ENCODE data around the gene AIG1.
"Not testable (repeated sequence)": the region's sequence is repeated elsewhere in the genome, so short reads cannot be mapped to it uniquely, and the experiment has no call there.

The AIG1 gene

GRCh38 chr6:143298071-143298470 lies 237.4 kb downstream of the AIG1 start:
- DNase-seq (ENCODE audit: insufficient read length) = no peak
- no peak for FAIRE-seq
- no peak for TF ChIP-seq POLR2AphosphoS5 (IDR thresholded peaks at IDR 0.05; ENCODE audit: low read depth, low read length)
- no peak for TF ChIP-seq TAF1 (IDR thresholded peaks at IDR 0.05; ENCODE audit: borderline replicate concordance, low read depth, low read length)
- no peak for TF ChIP-seq POLR2A (IDR thresholded peaks at IDR 0.05; ENCODE audit: low read depth, low read length)

- TF ChIP-seq POLR2A (IDR thresholded peaks at IDR 0.05; ENCODE audit: low read depth, low read length) = no peak
- TF ChIP-seq POLR2AphosphoS5 (IDR thresholded peaks at IDR 0.05; ENCODE audit: low read depth, low read length) = no peak
- no peak for TF ChIP-seq TAF1 (IDR thresholded peaks at IDR 0.05; ENCODE audit: borderline replicate concordance, low read depth, low read length)
- DNase-seq (ENCODE audit: insufficient read length) (peak; percentile 15), FAIRE-seq (peak; percentile 82)
Observed at GRCh38 chr6:143299253-143300166, 238.8 kb downstream of the AIG1 start.

- TF ChIP-seq POLR2AphosphoS5 (IDR thresholded peaks at IDR 0.05; ENCODE audit: low read depth, low read length) = no peak
- no peak for TF ChIP-seq POLR2A (IDR thresholded peaks at IDR 0.05; ENCODE audit: low read depth, low read length)
- DNase-seq (ENCODE audit: insufficient read length) (no peak), FAIRE-seq (no peak)
Observed at GRCh38 chr6:143301188-143301587, 240.5 kb downstream of the AIG1 start.

- DNase-seq (ENCODE audit: insufficient read length); FAIRE-seq: not testable (repeated sequence)
Observed at GRCh38 chr6:143307760-143308159, 247.1 kb downstream of the AIG1 start.

- TF ChIP-seq POLR2A (IDR thresholded peaks at IDR 0.05; ENCODE audit: low read depth, low read length) (no peak), TAF1 (IDR thresholded peaks at IDR 0.05; ENCODE audit: borderline replicate concordance, low read depth, low read length) (no peak), POLR2AphosphoS5 (IDR thresholded peaks at IDR 0.05; ENCODE audit: low read depth, low read length) (no peak)
- no peak for FAIRE-seq
Observed at GRCh38 chr6:143313163-143313562, 252.5 kb downstream of the AIG1 start.

GRCh38 chr6:143321491-143322086 lies 260.9 kb downstream of the AIG1 start:
- DNase-seq (ENCODE audit: insufficient read length) (no peak), FAIRE-seq (no peak)
- no peak for TF ChIP-seq TAF1 (IDR thresholded peaks at IDR 0.05; ENCODE audit: borderline replicate concordance, low read depth, low read length)
- TF ChIP-seq POLR2AphosphoS5 (IDR thresholded peaks at IDR 0.05; ENCODE audit: low read depth, low read length) = no peak
- TF ChIP-seq POLR2A (IDR thresholded peaks at IDR 0.05; ENCODE audit: low read depth, low read length) = no peak

More at GRCh38 chr6:143313163-143313562, 252.5 kb downstream of the AIG1 start:
- no peak for DNase-seq (ENCODE audit: insufficient read length)

- TF ChIP-seq TAF1 (IDR thresholded peaks at IDR 0.05; ENCODE audit: borderline replicate concordance, low read depth, low read length) (no peak), POLR2AphosphoS5 (IDR thresholded peaks at IDR 0.05; ENCODE audit: low read depth, low read length) (no peak), POLR2A (IDR thresholded peaks at IDR 0.05; ENCODE audit: low read depth, low read length) (no peak)
- FAIRE-seq = no peak
- no peak for DNase-seq (ENCODE audit: insufficient read length)
Observed at GRCh38 chr6:143322386-143322785, 261.7 kb downstream of the AIG1 start.

GRCh38 chr6:143323729-143324470 lies 263.2 kb downstream of the AIG1 start:
- FAIRE-seq (no peak), DNase-seq (ENCODE audit: insufficient read length) (no peak)
- TF ChIP-seq POLR2A (IDR thresholded peaks at IDR 0.05; ENCODE audit: low read depth, low read length) (no peak), POLR2AphosphoS5 (IDR thresholded peaks at IDR 0.05; ENCODE audit: low read depth, low read length) (no peak), TAF1 (IDR thresholded peaks at IDR 0.05; ENCODE audit: borderline replicate concordance, low read depth, low read length) (no peak)

- no peak for FAIRE-seq
- DNase-seq (ENCODE audit: insufficient read length) = no peak
- TF ChIP-seq TAF1 (IDR thresholded peaks at IDR 0.05; ENCODE audit: borderline replicate concordance, low read depth, low read length) = no peak
- no peak for TF ChIP-seq POLR2A (IDR thresholded peaks at IDR 0.05; ENCODE audit: low read depth, low read length)
Observed at GRCh38 chr6:143325379-143326140, 264.9 kb downstream of the AIG1 start.

GRCh38 chr6:143328876-143329275 lies 268.2 kb downstream of the AIG1 start:
- no peak for TF ChIP-seq POLR2A (IDR thresholded peaks at IDR 0.05; ENCODE audit: low read depth, low read length)
- no peak for TF ChIP-seq POLR2AphosphoS5 (IDR thresholded peaks at IDR 0.05; ENCODE audit: low read depth, low read length)
- TF ChIP-seq TAF1 (IDR thresholded peaks at IDR 0.05; ENCODE audit: borderline replicate concordance, low read depth, low read length) = no peak
- DNase-seq (ENCODE audit: insufficient read length) = no peak
- FAIRE-seq = no peak

- TF ChIP-seq POLR2A (IDR thresholded peaks at IDR 0.05; ENCODE audit: low read depth, low read length) = no peak
- DNase-seq (ENCODE audit: insufficient read length) (no peak), FAIRE-seq (no peak)
Observed at GRCh38 chr6:143329323-143329722, 268.6 kb downstream of the AIG1 start.

All from GM12892 (cell line).